GM19463 (cell line): ENCODE results near the gene SLC9A5.
A peak's percentile ranks its signal among the peaks of the same experiment; 100 is the strongest.

Source experiments
- ATAC-seq: cut with Tn5 transposase; IDR thresholded peaks from one replicate; pipeline ENCODE4 v1.9.1; 2021; ENCODE audit warnings: mild to moderate bottlenecking, moderate library complexity; ENCODE audit not compliant: unreplicated experiment

Gene SLC9A5

GRCh38 chr16:67256701-67257230, 8.0 kb downstream of the SLC9A5 start:
- ATAC-seq: no peak

DNA sequence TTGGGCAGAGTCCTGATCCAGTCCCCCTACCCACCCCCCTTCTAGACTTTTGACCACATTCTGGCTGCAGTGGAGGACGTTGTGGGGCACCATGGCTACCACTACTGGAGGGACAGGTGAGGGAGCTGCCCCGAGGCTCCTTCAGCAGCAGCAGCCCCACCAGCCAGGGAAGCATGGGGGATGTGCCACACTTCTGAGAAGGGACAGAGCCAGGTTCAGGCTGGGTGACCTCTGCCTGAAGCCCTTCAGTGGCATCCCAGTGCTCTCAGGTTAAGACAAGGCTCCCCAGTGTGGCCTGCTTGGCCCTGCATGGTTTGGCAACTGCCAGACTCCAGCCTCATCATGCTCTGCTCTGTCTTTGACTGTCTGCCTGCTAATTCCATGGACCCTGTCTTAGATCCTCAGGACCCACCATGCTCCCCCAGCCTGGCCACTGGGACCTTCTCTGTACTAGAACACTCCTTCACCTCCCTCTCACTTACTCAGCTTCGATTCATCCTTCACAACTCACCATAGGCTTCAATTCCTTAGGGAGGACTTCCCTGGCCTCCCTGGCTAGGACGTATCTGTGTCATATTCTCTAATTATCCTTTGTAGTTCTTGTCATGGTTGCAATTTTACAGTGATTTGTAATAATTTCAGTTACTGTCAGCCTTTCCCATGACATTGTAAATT, 8.8 kb downstream of the SLC9A5 start:
- ATAC-seq: no peak

- no peak for ATAC-seq
Observed at GRCh38 chr16:67258161-67258835, 9.5 kb downstream of the SLC9A5 start.

DNA sequence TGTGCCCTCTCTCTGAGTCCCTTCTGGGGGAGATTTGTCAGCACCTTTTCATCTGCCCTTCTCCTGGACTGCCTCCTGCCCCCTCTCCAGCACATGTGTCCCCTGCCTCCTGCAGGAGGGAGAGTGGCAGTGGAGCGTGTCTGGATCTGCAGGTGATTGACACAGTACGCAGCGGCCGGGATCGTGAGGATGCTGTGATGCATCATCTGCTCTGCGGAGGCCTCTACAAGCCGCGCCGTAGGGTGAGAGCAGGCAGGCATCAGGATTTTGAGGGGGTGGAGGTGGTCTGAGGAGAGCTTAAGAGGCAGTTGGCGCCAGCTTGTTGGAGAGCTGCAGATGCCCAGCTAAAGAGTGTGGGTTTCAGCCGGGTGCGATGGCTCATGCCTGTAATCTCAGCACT, 10.9 kb downstream of the SLC9A5 start:
- ATAC-seq: no peak

DNA sequence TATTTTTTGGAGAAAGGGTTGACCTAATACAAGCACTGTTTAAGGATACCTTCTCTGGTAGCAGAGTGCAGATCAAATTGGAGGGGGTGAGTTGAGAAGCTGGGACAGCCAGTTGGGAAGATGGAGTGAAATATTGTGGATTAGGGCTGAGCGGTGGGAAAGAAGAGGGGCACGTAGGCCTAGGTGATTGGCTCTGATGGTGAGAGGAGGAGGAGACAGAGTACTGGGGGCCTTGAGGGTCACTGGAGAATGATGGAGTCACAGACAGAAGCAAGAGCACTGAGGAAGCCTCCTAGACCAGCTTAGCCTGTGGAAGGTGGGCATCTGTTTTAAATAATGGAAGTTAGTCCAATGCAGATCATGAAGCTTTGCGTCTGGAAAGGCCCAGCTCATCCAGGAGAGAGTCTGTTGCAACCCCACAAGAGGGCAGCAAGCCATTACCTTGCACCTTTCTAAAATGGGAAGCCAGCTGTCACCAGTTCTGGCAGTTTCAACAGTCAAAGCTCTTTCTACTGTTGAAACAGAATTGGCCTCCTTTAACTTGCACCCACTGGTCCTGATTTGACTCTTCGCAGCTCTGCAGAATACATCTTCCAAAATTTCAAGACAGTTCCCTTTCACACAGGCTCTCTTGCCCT, 11.8 kb downstream of the SLC9A5 start:
- ATAC-seq: no peak

GRCh38 chr16:67263201-67263600, 14.4 kb downstream of the SLC9A5 start:
- no peak for ATAC-seq

GRCh38 chr16:67264277-67264676, 15.5 kb downstream of the SLC9A5 start:
- no peak for ATAC-seq

DNA sequence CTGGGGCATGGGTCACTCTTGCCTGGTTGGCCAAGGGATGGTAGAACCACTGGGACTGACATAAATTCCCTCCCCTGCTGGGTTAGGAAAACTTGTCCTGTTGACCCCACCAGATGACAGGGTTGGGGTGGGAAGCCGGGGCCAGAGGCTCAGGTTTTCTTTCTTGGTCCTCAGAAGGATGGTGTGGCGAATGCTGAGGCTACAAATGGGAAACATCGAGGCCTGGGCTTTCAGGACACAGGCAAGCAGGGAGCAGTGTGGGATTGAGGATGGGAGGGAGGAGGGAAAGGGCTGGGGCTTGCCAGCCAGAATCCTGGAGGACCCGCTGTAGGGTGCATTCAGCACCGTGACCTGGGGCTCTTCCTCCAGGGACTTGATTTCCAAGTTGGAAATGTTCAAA, 16.1 kb downstream of the SLC9A5 start:
- ATAC-seq: no peak

GRCh38 chr16:67265834-67266233, 17.1 kb downstream of the SLC9A5 start:
- ATAC-seq: no peak

DNA sequence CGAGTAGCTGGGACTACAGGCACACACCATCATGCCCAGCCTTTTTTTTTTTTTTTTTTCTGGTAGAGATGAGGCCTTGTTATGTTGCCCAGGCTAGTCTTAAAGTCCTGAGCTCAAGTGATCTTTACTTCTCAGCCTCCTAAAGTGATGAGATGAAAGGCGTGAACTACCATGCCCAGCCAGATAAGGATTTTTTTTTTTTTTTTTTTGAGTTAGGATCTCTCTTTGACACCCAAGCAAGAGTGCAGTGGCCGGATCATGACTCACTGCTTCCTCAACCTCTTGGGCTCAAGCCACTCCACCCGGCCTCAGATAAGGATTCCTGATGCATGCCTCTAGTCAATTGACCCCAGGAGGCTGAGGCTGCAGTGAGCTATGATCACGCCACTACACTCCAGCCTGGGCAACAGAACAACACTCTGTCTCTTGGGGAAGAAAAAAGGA, 19.4 kb downstream of the SLC9A5 start:
- ATAC-seq: no peak

- no peak for ATAC-seq
Observed at GRCh38 chr16:67269766-67270165, 21.0 kb downstream of the SLC9A5 start.

DNA sequence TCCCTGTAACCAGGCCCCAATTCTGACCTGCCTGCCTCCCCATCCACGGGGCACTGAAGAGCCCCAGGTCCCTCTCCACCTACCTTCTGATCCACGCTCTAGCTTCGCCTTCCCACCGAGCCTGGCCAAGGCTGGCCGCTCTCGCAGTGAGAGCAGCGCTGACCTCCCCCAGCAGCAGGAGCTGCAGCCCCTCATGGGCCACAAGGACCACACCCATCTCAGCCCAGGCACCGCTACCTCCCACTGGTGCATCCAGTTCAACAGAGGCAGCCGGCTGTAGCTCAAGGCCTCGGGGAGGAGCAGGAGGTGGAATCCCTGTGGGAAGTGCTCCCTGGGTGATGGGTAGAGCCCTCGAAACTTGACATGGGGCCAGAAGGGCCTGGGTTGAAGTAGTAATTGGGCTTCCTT, 22.2 kb downstream of the SLC9A5 start:
- ATAC-seq: no peak

DNA sequence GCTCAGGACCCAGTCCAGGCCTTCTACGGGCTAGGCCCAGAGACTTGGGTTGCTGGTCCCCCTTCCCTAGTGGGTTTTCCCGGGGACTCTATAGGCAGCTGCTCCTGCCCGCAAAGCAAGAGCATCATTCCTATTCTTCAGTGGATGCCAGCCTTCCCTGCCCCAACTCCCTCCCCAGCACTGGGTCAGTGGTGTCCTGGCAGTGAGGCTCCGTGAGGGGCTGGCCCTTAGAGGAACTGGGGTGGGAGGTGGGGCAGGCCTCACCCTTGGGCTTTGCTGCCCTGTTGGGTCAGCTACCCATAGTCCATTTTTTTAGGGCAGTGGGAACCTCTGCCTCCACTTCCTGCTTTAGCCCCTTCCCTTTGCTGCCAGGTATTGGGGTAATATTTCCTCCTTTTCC, 22.7 kb downstream of the SLC9A5 start:
- no peak for ATAC-seq

DNA sequence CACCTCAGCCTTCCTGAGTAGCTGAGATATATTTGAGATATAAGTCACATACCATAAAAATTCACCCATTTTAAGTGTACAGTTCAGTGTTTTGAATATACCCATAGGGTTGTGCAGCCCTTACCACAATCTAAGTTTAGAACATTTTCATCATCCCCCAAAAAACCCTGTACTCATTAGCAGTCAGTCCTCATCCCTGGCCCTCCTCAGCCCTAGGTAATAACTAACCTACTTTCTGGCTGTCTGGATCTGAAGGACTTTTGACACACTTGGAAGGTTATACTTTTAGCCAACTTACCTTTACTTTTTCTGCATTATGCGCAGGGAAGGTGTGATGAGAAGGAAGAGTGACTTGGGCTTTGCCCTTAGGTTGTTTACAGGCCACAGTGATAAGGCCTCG, 26.5 kb downstream of the SLC9A5 start:
- no peak for ATAC-seq

DNA sequence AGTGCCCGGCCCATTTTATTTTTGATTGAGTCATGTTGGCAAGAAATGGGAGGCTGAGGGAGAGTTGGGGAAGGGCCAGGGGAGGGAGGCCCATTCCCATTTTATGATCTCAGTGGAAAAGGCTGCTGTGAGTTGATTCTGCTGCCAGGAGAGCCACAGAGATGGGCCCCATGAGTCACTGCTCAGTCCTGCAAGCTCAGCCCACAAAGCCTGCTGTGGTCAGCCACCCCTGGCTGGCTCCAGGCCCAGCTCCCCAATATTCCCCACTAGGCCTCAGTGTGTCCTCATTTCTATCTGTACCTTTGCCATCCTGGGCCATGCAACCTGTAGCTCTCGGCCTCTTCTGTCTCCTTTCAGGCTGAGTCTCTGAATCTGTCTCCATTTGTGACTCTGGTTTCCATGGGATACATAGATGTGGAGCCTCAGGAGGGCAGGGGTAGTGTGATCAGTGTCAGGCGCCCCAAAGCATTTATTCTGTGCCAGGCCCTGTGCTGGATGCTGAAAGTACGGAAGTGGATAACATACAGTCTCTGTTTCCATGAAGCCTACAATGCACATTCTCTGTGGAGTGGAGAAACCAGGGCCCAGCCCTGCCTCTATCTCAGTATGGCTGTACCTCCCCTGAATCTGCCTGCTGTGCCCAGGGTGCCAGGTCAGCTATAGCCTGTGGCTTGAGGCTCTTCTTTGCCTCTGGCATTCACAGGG, 28.7 kb downstream of the SLC9A5 start:
- no peak for ATAC-seq

GRCh38 chr16:67277999-67278772, 29.4 kb downstream of the SLC9A5 start:
- ATAC-seq: no peak

GRCh38 chr16:67278773-67279295, 30.1 kb downstream of the SLC9A5 start:
- peak; percentile 45 for ATAC-seq

GRCh38 chr16:67279296-67280089, 30.7 kb downstream of the SLC9A5 start, which contains the start of gene PLEKHG4:
PLEKHG4 (plus strand) TSS chr16:67279532; CDS start chr16:67280045, 513 bp downstream.
- ATAC-seq: peak; percentile 91
